ENCODE data around the gene ATG4B.
A peak's percentile ranks its signal among the peaks of the same experiment; 100 is the strongest.

GRCh38 chr2:241659150-241659739 is 21.8 kb downstream of the ATG4B start:
- TF ChIP-seq CTCF (IDR thresholded peaks at IDR 0.05) (peak; percentile 10 to 57), EP300 (IDR thresholded peaks at IDR 0.05) (no peak)

All from suprapubic skin (tissue), 3 donors.